Type B pancreatic cell (in vitro differentiated cells): ENCODE results near the gene GPBAR1. TPM values are rescaled to one million over a fixed set of nuclear protein-coding genes. Genes with fewer than 3 reads are reported as not detected.
A peak's percentile ranks its signal among the peaks of the same experiment; 100 is the strongest.

Experiments
- DNase-seq: peaks from one replicate; pipeline ENCODE4 v3.0.0; 2021; ENCODE audit warnings: mixed read lengths; ENCODE audit not compliant: unreplicated experiment; ENCODE audit errors: extremely low spot score
- H3K27ac Mint-ChIP-seq: 2 replicates; pipeline ENCODE4 v1.8.0; 2021; ENCODE audit warnings: mild to moderate bottlenecking, mixed read lengths
- H3K27me3 Mint-ChIP-seq: 2 replicates; pipeline ENCODE4 v1.8.0; 2021; ENCODE audit warnings: mixed read lengths
- H3K36me3 Mint-ChIP-seq: 2 replicates; pipeline ENCODE4 v1.8.0; 2021; ENCODE audit warnings: mixed read lengths
- H3K4me1 Mint-ChIP-seq: one replicate; pipeline ENCODE4 v1.8.0; 2021; ENCODE audit warnings: mixed read lengths; ENCODE audit not compliant: unreplicated experiment
- H3K4me3 Mint-ChIP-seq: 2 replicates; pipeline ENCODE4 v1.8.0; 2021; ENCODE audit warnings: mild to moderate bottlenecking, mixed read lengths
- H3K9me3 Mint-ChIP-seq: 2 replicates; pipeline ENCODE4 v1.8.0; 2021; ENCODE audit warnings: mixed read lengths
- CTCF ChIP-seq: fragments of 200-600 bp; sonication (generic); conservative IDR thresholded peaks from 2 replicates; pipeline ENCODE4 v1.5.0; 2021; ENCODE audit warnings: antibody characterized with exemption, mild to moderate bottlenecking
- total RNA-seq: library from RNA; stranded (reverse); gene quantifications from 2 replicates; pipeline ENCODE4 v1.2.1, GENCODE V29; 2021; ENCODE audit warnings: low replicate concordance

The GPBAR1 gene
- total RNA-seq, 1 donor from 2014 or later = 2.1 TPM

DNA sequence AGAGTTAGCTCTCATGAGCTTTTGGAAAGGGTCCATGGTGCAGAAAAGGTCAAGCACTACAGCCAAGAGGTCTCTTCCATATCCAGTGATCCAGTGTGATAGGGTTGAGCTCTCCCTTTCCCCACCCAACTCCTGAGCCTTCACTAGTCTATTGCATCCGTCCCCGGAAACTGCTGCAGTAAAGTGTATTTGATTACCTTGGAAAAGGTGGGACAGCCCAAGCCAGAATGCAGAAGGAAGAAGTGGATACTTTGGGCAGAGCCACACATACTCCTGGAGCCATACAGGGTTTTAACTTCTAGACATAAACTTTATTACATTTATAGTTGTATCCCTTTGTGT lies 13.1 kb downstream of the GPBAR1 start:
- H3K4me3 Mint-ChIP-seq = no peak overlapping the region
- no peaks in the 10 kb centered on the region for H3K27me3 Mint-ChIP-seq
- no peak for TF ChIP-seq CTCF
- DNase-seq = no peak
- peaks cover 16% of the 10 kb centered on the region for H3K36me3 Mint-ChIP-seq
- peak overlapping the region; percentile 88 for H3K27ac Mint-ChIP-seq
- peaks cover 33% of the 10 kb centered on the region for H3K4me1 Mint-ChIP-seq
- no peaks in the 10 kb centered on the region for H3K9me3 Mint-ChIP-seq

- no peaks in the 10 kb centered on the region for H3K9me3 Mint-ChIP-seq
- no peaks in the 10 kb centered on the region for H3K27me3 Mint-ChIP-seq
- peaks cover 11% of the 10 kb centered on the region for H3K36me3 Mint-ChIP-seq
- H3K27ac Mint-ChIP-seq = peak overlapping the region; percentile 88
- no peak for TF ChIP-seq CTCF
- DNase-seq = no peak
- peaks cover 28% of the 10 kb centered on the region for H3K4me1 Mint-ChIP-seq
- no peak overlapping the region for H3K4me3 Mint-ChIP-seq
These were observed 13.8 kb downstream of the GPBAR1 start for GRCh38 chr2:218274586-218274985.

DNA sequence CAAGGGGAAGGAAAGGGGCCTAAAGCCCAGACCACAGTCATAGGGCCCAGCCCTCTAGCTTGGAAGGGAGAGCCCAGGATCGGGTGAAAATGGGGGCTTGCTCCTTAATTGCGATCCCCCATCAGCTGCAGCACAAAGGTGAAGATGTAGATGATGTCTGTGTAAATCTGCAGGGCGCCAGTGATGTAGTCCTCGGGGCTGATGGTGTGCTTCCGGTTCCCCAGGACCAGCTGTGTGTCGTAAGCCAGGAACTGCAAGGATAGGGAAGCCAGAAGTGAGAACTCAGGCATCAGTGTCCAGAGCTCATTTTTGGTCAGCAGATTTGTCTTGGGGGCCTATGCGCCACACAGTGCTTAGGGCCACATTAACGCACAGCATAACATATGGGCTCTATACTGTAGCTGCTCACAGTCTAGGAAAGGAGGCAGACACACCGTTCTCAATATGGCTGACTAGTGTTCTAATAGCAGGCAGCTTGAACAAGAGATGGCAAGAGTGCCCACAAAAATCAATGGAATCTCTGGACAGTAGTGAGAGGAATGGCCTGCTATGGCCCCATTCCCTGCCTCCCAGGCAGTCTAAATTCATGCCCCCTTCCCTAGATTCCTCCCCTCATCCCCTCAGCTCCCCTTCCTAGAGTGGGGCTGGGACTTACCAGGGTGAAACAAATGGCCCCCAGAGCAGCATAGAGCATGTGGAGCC lies 14.7 kb downstream of the GPBAR1 start:
- Mint-ChIP-seq H3K27ac (peak overlapping the region; percentile 88), H3K9me3 (no peaks in the 10 kb centered on the region), H3K36me3 (peaks cover 15% of the 10 kb centered on the region), H3K4me1 (peaks cover 28% of the 10 kb centered on the region), H3K27me3 (no peaks in the 10 kb centered on the region), H3K4me3 (no peak overlapping the region)
- no peak for TF ChIP-seq CTCF
- no peak for DNase-seq

DNA sequence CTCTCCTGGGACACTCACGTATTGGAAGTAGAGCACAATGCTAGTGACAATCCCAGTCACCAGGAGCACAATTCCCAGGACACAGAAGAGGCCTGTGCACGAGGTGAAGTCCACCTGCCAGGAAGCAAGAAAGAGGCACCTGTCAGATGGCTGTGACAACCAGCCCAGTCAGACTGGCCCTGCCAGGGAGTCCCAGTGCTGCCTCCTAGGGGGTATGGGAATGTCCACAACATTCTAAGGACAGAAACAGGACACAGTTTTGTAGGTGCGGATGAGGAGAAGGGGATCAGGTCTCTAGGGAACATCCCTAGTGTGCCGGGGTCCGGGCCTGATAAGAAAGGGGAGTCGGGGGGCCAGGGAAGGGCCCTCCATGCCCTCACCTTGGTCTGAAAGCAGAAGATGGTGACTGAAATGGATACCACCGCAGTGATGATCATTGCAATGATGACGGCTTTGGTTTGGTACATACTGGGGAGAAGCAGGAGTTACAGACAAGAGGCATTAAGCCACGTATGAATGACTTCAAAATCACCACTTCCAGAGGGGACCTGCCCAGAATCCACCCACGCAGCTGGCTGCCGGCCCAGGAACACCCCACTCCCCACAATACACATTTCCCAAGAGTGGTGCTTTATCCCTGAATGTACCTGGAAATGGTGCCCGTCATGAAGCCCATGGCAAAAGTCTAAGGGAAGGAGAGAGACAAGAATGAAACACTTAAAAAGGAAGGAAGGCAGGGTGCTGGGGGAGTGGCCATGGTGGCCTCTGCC lies 16.4 kb downstream of the GPBAR1 start:
- H3K27ac Mint-ChIP-seq = peak overlapping the region; percentile 84
- no peak overlapping the region for H3K4me3 Mint-ChIP-seq
- H3K4me1 Mint-ChIP-seq = peaks cover 15% of the 10 kb centered on the region
- TF ChIP-seq CTCF = no peak
- no peak for DNase-seq
- H3K36me3 Mint-ChIP-seq = peaks cover 15% of the 10 kb centered on the region
- no peaks in the 10 kb centered on the region for H3K9me3 Mint-ChIP-seq
- H3K27me3 Mint-ChIP-seq = no peaks in the 10 kb centered on the region

GRCh38 chr2:218277921-218278320 lies 17.1 kb downstream of the GPBAR1 start:
- Mint-ChIP-seq H3K36me3 (peaks cover 15% of the 10 kb centered on the region), H3K9me3 (no peaks in the 10 kb centered on the region)
- no peak for TF ChIP-seq CTCF

More at GRCh38 chr2:218277921-218278320, 17.1 kb downstream of the GPBAR1 start:
- peak overlapping the region; percentile 67 for H3K27ac Mint-ChIP-seq
- peaks cover 8% of the 10 kb centered on the region for H3K4me1 Mint-ChIP-seq
- H3K4me3 Mint-ChIP-seq = no peak overlapping the region
- DNase-seq = no peak
- H3K27me3 Mint-ChIP-seq = no peaks in the 10 kb centered on the region
